Nephron (organoid): ENCODE data around the gene MAP3K2.

Source experiments
- H3K27ac Mint-ChIP-seq, 3 experiments: 2 replicates each; pipeline ENCODE4 v1.8.0; 2020; ENCODE audit warnings: mixed read lengths in 3 of 3, mild to moderate bottlenecking in 2 of 3, moderate library complexity in 1 of 3
- H3K27me3 Mint-ChIP-seq: 2 replicates; pipeline ENCODE4 v1.8.0; 2021; ENCODE audit warnings: low read depth, mild to moderate bottlenecking, moderate library complexity, mixed read lengths
- H3K36me3 Mint-ChIP-seq: 2 replicates; pipeline ENCODE4 v1.8.0; 2020; ENCODE audit warnings: low read depth, mixed read lengths
- H3K4me1 Mint-ChIP-seq: 2 replicates; pipeline ENCODE4 v1.8.0; 2020; ENCODE audit warnings: mixed read lengths
- H3K4me3 Mint-ChIP-seq, 3 experiments: 2 replicates each; pipeline ENCODE4 v1.8.0; 2020; ENCODE audit warnings: mild to moderate bottlenecking in 3 of 3, mixed read lengths in 3 of 3, moderate library complexity in 2 of 3
- H3K9me3 Mint-ChIP-seq: 2 replicates; pipeline ENCODE4 v1.8.0; 2020; ENCODE audit warnings: mixed read lengths
- TF ChIP-seq, protein P1 (sequence below), 3 experiments: fragments of 200-600 bp; sonication (generic); IDR thresholded peaks; one replicate each; pipeline ENCODE4 v1.5.0; 2021; ENCODE audit warnings: antibody characterized with exemption in 3 of 3; ENCODE audit not compliant: unreplicated experiment in 3 of 3

Gene MAP3K2

DNA sequence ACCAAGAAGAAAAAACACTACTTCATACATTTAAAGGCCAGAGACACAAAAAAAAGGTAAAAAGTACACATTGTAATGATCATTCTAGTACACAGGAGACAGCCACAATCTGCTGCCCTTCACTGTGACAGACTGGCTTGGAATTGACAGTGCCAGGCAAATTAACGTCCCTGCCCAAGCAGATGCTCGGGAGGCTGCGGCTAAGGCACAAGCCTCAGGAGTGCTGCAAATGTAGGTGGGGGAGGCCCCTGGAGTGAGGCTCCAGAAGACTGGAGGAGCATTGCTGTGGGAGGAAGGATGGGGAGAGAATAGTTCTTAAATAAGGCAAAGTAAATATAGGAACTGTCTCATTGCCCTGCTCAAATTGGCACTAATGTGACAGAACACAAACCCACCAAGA, 112.4 kb downstream of the MAP3K2 start:
- peaks cover 86% of the 10 kb centered on the region for H3K36me3 Mint-ChIP-seq
- H3K9me3 Mint-ChIP-seq = peaks cover 2% of the 10 kb centered on the region
- no peak overlapping the region for H3K4me3 Mint-ChIP-seq
- H3K4me1 Mint-ChIP-seq = no peaks in the 10 kb centered on the region
- H3K27ac Mint-ChIP-seq = no peak overlapping the region
- no peaks in the 10 kb centered on the region for H3K27me3 Mint-ChIP-seq
- TF ChIP-seq, protein P1, sequence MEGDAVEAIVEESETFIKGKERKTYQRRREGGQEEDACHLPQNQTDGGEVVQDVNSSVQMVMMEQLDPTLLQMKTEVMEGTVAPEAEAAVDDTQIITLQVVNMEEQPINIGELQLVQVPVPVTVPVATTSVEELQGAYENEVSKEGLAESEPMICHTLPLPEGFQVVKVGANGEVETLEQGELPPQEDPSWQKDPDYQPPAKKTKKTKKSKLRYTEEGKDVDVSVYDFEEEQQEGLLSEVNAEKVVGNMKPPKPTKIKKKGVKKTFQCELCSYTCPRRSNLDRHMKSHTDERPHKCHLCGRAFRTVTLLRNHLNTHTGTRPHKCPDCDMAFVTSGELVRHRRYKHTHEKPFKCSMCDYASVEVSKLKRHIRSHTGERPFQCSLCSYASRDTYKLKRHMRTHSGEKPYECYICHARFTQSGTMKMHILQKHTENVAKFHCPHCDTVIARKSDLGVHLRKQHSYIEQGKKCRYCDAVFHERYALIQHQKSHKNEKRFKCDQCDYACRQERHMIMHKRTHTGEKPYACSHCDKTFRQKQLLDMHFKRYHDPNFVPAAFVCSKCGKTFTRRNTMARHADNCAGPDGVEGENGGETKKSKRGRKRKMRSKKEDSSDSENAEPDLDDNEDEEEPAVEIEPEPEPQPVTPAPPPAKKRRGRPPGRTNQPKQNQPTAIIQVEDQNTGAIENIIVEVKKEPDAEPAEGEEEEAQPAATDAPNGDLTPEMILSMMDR (IDR thresholded peaks at IDR 0.05; ENCODE audit: unreplicated experiment in 3 of 3) = no peak

DNA sequence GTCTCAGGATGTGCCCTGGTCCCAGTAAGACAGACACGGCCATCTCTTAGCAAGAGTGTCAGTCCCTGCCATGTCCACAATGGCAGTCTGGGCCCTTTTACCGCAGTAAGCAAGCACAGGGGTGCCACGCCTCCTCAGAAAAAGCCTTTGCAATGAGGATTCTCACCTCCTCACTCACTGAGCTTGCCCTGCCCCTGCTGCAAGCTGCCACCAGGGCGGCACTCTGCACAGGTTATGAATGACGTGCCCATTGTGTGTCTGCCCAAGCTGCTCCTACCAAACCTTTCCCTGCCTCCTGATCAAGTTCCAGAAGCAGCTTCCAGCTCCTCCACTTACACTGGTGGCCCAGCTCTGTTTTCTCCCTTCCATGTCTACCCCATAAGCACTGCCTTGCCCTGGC, 117.1 kb downstream of the MAP3K2 start:
- H3K4me3 Mint-ChIP-seq = no peak overlapping the region
- TF ChIP-seq, protein P1 (IDR thresholded peaks at IDR 0.05; ENCODE audit: unreplicated experiment in 3 of 3) = no peak

GRCh38 chr2:127261804-127262406, 125.9 kb downstream of the MAP3K2 start:
- Mint-ChIP-seq H3K27ac (peak overlapping the region in 1 of 3 experiments; percentile 52), H3K4me3 (no peak overlapping the region), H3K4me1 (no peaks in the 10 kb centered on the region), H3K27me3 (no peaks in the 10 kb centered on the region), H3K9me3 (peaks cover 20% of the 10 kb centered on the region), H3K36me3 (peaks cover 89% of the 10 kb centered on the region)
- TF ChIP-seq, protein P1 (IDR thresholded peaks at IDR 0.05; ENCODE audit: unreplicated experiment in 3 of 3) = no peak

More for the DNA sequence above, 117.1 kb downstream of the MAP3K2 start:
- H3K27me3 Mint-ChIP-seq = no peaks in the 10 kb centered on the region
- peaks cover 85% of the 10 kb centered on the region for H3K36me3 Mint-ChIP-seq
- H3K27ac Mint-ChIP-seq = no peak overlapping the region
- no peaks in the 10 kb centered on the region for H3K4me1 Mint-ChIP-seq
- H3K9me3 Mint-ChIP-seq = peaks cover 17% of the 10 kb centered on the region

GRCh38 chr2:127259355-127259754, 128.4 kb downstream of the MAP3K2 start:
- no peaks in the 10 kb centered on the region for H3K27me3 Mint-ChIP-seq
- no peak overlapping the region for H3K27ac Mint-ChIP-seq
- peaks cover 14% of the 10 kb centered on the region for H3K4me1 Mint-ChIP-seq
- H3K4me3 Mint-ChIP-seq = no peak overlapping the region
- TF ChIP-seq, protein P1 (IDR thresholded peaks at IDR 0.05; ENCODE audit: unreplicated experiment in 3 of 3) = no peak
- H3K9me3 Mint-ChIP-seq = peaks cover 12% of the 10 kb centered on the region
- peaks cover 84% of the 10 kb centered on the region for H3K36me3 Mint-ChIP-seq

DNA sequence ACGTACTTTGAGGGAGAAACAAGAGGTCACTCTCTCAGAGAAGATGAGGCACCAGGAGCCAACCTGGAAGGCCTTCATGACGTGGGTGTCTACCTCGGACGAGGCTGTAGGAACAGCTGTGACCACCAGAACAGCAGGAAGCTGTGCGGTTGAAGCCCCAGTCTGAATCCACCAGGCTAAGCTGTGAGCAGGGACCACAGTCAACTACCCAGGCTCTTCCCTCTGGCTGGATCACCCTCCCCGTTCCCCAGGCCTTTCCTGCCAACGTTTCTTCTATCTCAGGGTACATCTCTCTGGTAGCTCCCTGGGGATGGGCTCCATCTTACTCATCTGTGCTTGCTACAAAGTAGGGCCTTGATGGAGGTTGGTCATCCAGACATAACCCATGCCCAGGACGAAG, 130.9 kb downstream of the MAP3K2 start:
- H3K9me3 Mint-ChIP-seq = peaks cover 2% of the 10 kb centered on the region
- TF ChIP-seq, protein P1 (IDR thresholded peaks at IDR 0.05; ENCODE audit: unreplicated experiment in 3 of 3) = no peak
- no peaks in the 10 kb centered on the region for H3K27me3 Mint-ChIP-seq
- H3K4me3 Mint-ChIP-seq = no peak overlapping the region
- no peak overlapping the region for H3K27ac Mint-ChIP-seq
- peaks cover 65% of the 10 kb centered on the region for H3K36me3 Mint-ChIP-seq
- H3K4me1 Mint-ChIP-seq = peaks cover 16% of the 10 kb centered on the region

DNA sequence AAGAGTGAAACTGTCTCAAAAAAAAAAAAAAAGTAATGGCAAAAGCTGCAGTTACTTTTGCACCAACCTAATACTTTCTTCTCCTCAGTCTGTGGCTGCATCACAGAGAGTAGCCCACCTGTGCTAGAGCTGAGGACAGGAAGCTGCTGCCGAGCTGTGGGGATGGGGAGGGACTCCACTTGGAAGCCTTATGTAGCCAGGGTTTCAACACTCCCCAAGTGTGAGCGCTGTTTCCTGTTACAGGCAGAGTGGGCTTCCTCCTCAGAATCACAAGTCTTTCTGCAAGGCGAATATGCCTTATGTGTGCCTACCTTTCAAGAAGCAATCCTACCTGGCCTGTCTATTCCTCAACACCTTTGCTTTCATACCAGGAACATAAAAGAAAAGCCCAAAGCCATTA, 131.4 kb downstream of the MAP3K2 start:
- TF ChIP-seq, protein P1 (IDR thresholded peaks at IDR 0.05; ENCODE audit: unreplicated experiment in 3 of 3) = no peak
- H3K9me3 Mint-ChIP-seq = no peaks in the 10 kb centered on the region

More for the DNA sequence above, 131.4 kb downstream of the MAP3K2 start:
- H3K27me3 Mint-ChIP-seq = no peaks in the 10 kb centered on the region
- no peak overlapping the region for H3K27ac Mint-ChIP-seq
- H3K4me3 Mint-ChIP-seq = no peak overlapping the region
- peaks cover 60% of the 10 kb centered on the region for H3K36me3 Mint-ChIP-seq
- peaks cover 16% of the 10 kb centered on the region for H3K4me1 Mint-ChIP-seq
